Sigmoid colon (tissue), 7 donors: ENCODE measurements around the gene ESYT2. TPM values are rescaled to one million over a fixed set of nuclear protein-coding genes. Genes with fewer than 3 reads are reported as not detected.

Experiments
- DNase-seq: peaks from one replicate; pipeline ENCODE4 v3.0.0-alpha.2; 2019
- H3K27ac ChIP-seq, 4 donors: fragments of 200-600 bp; sonication (generic); one replicate each; pipeline ENCODE4 v1.5.1; 2016 to 2019; ENCODE audit warnings: mild to moderate bottlenecking in 1 of 4
- H3K27me3 ChIP-seq, 3 donors: fragments of 200-600 bp; sonication (generic); one replicate each; pipeline ENCODE4 v1.5.1; 2019; ENCODE audit warnings: mild to moderate bottlenecking in 1 of 3
- H3K36me3 ChIP-seq, 4 donors: fragments of 200-600 bp; sonication (generic); one replicate each; pipeline ENCODE4 v1.5.1; 2016 to 2019
- H3K4me1 ChIP-seq, 4 donors: fragments of 200-600 bp; sonication (generic); one replicate each; pipeline ENCODE4 v1.5.1; 2017 to 2019
- H3K4me3 ChIP-seq, 4 donors: fragments of 200-600 bp; sonication (generic); one replicate each; pipeline ENCODE4 v1.5.1; 2017 to 2019; ENCODE audit warnings: mild to moderate bottlenecking in 2 of 4, moderate library complexity in 1 of 4
- H3K9me3 ChIP-seq, 4 donors: fragments of 200-600 bp in 3 of 4; sonication (generic) in 3 of 4; one replicate each; pipeline versions ENCODE4 v1.5.1 to v1.6.1; 2013 to 2019
- EP300 ChIP-seq, 4 donors: sonication (generic); formaldehyde crosslinking; IDR thresholded peaks; one replicate each; pipeline ENCODE4 v1.6.1; 2017; ENCODE audit warnings: antibody characterized with exemption in 4 of 4
- POLR2A ChIP-seq, 2 donors: fragments of 450-650 bp; IDR thresholded peaks; one replicate each; pipeline ENCODE4 v1.6.1; 2016; ENCODE audit warnings: antibody characterized with exemption in 2 of 2, mild to moderate bottlenecking in 2 of 2, moderate library complexity in 2 of 2
- POLR2AphosphoS5 ChIP-seq, 4 donors: sonication (generic); formaldehyde crosslinking; IDR thresholded peaks; one replicate each; pipeline ENCODE4 v1.6.1; 2017; ENCODE audit warnings: antibody characterized with exemption in 4 of 4
- WGBS, 2 donors: extraction: QIAGEN DNeasy Blood & Tissue Kit; methylation state at CpG; one replicate each; pipeline ENCODE4 v1.1.7; 2013; 5-methylcytosine and 5-hydroxymethylcytosine counted together
- intact Hi-C: fragments of 100-400 bp; cut with DNase I; formaldehyde crosslinking; loops from one replicate; pipeline ENCODE4 v1.15.1; 2023
- polyA plus RNA-seq, 3 donors: library from polyadenylated mRNA; stranded (reverse); fragments of 200-250 nt; gene quantifications; one replicate each; pipeline ENCODE4 v1.2.3, GENCODE V29; 2013
- total RNA-seq, 4 donors: library from RNA; depleted of rRNA; stranded (reverse); fragments of >200 nt; gene quantifications; one replicate each; pipeline ENCODE4 v1.1.0, GENCODE V29; 2016
- TF ChIP-seq, protein P1 (sequence below), 4 experiments: fragments of 450-650 bp in 3 of 4; fragments of 200-600 bp in 1 of 4; IDR thresholded peaks; one replicate each; pipeline ENCODE4 v1.5.1; 2016 to 2019; ENCODE audit warnings: antibody characterized with exemption in 4 of 4, mild to moderate bottlenecking in 3 of 4, moderate library complexity in 2 of 4
- donor health status: healthy with polysubstance abuse.
- donor health status: Bipolar disorder and iron deficiency.
- donor health status: healthy.

ESYT2 gene
- total and polyA plus RNA-seq, 7 donors, result 6.9 to 127 (median 105) TPM

- H3K9me3 ChIP-seq, result no peaks in the 10 kb centered on the region
- 6 to 8% methylated on average over 31 of the region's 31 CpGs for WGBS, 2 donors
- intact Hi-C loops, result loop anchor here (2.0 kb wide), 1 partner anchor 74 kb away; no protein-coding TSS in a partner anchor
- peaks cover 0 to 23% (median 12%) of the 10 kb centered on the region in 4 donors for H3K4me1 ChIP-seq
- H3K4me3 ChIP-seq, result peak overlapping the region; percentile 69 to 94 (median 78)
- peak overlapping the region; percentile 88 to 91 (median 88) for H3K27ac ChIP-seq
- no peak for DNase-seq
- TF ChIP-seq EP300 (IDR thresholded peaks at IDR 0.05) (no peak), POLR2A (IDR thresholded peaks at IDR 0.05) (no peak), POLR2AphosphoS5 (IDR thresholded peaks at IDR 0.05) (no peak)
- TF ChIP-seq, protein P1, sequence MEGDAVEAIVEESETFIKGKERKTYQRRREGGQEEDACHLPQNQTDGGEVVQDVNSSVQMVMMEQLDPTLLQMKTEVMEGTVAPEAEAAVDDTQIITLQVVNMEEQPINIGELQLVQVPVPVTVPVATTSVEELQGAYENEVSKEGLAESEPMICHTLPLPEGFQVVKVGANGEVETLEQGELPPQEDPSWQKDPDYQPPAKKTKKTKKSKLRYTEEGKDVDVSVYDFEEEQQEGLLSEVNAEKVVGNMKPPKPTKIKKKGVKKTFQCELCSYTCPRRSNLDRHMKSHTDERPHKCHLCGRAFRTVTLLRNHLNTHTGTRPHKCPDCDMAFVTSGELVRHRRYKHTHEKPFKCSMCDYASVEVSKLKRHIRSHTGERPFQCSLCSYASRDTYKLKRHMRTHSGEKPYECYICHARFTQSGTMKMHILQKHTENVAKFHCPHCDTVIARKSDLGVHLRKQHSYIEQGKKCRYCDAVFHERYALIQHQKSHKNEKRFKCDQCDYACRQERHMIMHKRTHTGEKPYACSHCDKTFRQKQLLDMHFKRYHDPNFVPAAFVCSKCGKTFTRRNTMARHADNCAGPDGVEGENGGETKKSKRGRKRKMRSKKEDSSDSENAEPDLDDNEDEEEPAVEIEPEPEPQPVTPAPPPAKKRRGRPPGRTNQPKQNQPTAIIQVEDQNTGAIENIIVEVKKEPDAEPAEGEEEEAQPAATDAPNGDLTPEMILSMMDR (IDR thresholded peaks at IDR 0.05), result no peak
- no peaks in the 10 kb centered on the region for H3K36me3 ChIP-seq
- H3K27me3 ChIP-seq, result no peaks in the 10 kb centered on the region
Observed at GRCh38 chr7:158856883-158857668, 27.8 kb upstream of the ESYT2 start.

DNA sequence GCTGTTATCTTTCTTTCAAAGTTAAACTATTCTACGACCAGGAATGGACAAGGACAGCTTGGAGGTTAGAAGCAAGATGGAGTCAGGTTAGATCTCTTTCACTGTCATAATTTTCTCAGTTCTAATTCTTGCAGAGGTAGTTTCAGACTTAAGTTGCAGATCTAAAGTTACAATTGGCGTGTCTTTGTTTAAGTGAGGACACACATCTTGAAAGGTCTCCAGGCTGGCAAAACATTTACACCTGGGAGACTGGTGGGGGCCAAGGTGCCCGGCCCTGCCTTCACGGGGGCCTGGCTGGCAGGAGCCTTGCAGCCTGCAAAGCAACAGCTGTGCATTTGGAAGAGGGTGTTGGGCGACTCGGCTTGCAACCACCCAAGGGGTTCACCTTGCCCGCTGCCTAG is 25.4 kb upstream of the ESYT2 start:
- WGBS, 2 donors, result 89 to 90% methylated on average over 7 of the region's 7 CpGs

GRCh38 chr7:158850545-158851102 is 21.3 kb upstream of the ESYT2 start:
- TF ChIP-seq POLR2A (IDR thresholded peaks at IDR 0.05) (no peak), EP300 (IDR thresholded peaks at IDR 0.05) (no peak)
- TF ChIP-seq, protein P1 (IDR thresholded peaks at IDR 0.05), result no peak
- Histone ChIP-seq H3K4me3 (no peak overlapping the region), H3K4me1 (peaks cover 0 to 24% (median 0%) of the 10 kb centered on the region in 4 donors), H3K27me3 (no peaks in the 10 kb centered on the region), H3K9me3 (no peaks in the 10 kb centered on the region), H3K36me3 (no peaks in the 10 kb centered on the region), H3K27ac (peak overlapping the region in 3 of 4 donors; percentile 34 to 41 (median 35))
- intact Hi-C loops, result no loop called here
- DNase-seq, result no peak
- 20 to 56% methylated on average over 5 of the region's 5 CpGs for WGBS, 2 donors

More for the DNA sequence above, 25.4 kb upstream of the ESYT2 start:
- Histone ChIP-seq H3K4me3 (no peak overlapping the region), H3K4me1 (peaks cover 0 to 33% (median 12%) of the 10 kb centered on the region in 4 donors), H3K27ac (no peak overlapping the region), H3K9me3 (no peaks in the 10 kb centered on the region), H3K27me3 (no peaks in the 10 kb centered on the region), H3K36me3 (no peaks in the 10 kb centered on the region)
- intact Hi-C loops, result loop anchor here (2.0 kb wide), 1 partner anchor 24 kb away; no protein-coding TSS in a partner anchor
- DNase-seq, result peak; percentile 47
- TF ChIP-seq, protein P1 (IDR thresholded peaks at IDR 0.05), result no peak
- TF ChIP-seq EP300 (IDR thresholded peaks at IDR 0.05) (no peak), POLR2A (IDR thresholded peaks at IDR 0.05) (no peak), POLR2AphosphoS5 (IDR thresholded peaks at IDR 0.05) (no peak)

- 35 to 59% methylated on average over 5 of the region's 5 CpGs for WGBS, 2 donors
- Histone ChIP-seq H3K36me3 (no peaks in the 10 kb centered on the region), H3K27ac (peak overlapping the region in 3 of 4 donors; percentile 34 to 41 (median 35)), H3K4me3 (no peak overlapping the region), H3K4me1 (peaks cover 0 to 24% (median 0%) of the 10 kb centered on the region in 4 donors), H3K27me3 (no peaks in the 10 kb centered on the region), H3K9me3 (no peaks in the 10 kb centered on the region)
- TF ChIP-seq POLR2AphosphoS5 (IDR thresholded peaks at IDR 0.05) (no peak), POLR2A (IDR thresholded peaks at IDR 0.05) (no peak), EP300 (IDR thresholded peaks at IDR 0.05) (no peak)
- TF ChIP-seq, protein P1 (IDR thresholded peaks at IDR 0.05), result no peak
- DNase-seq, result peak; percentile 51
- intact Hi-C loops, result no loop called here
Observed at GRCh38 chr7:158849768-158850544, 20.6 kb upstream of the ESYT2 start.
